WTC11 (cell line): Measurements from ENCODE around the gene VAC14. TPM values are rescaled to one million over a fixed set of nuclear protein-coding genes. Genes with fewer than 3 reads are reported as not detected.

Experiments used
- ATAC-seq: fragments of 200-7000 bp; cut with Tn5 transposase; 2 replicates; pipeline ENCODE4 v1.10.0; 2021; ENCODE audit warnings: mild to moderate bottlenecking, moderate library complexity
- CTCF ChIA-PET: fragments of 300-600 bp; sonication (Branson Sonifier 250); formaldehyde crosslinking; loops from one replicate; lab custom pipeline; 2021; ENCODE audit warnings: antibody characterized with exemption; lab: Charles Lee
- POLR2A ChIA-PET: fragments of 350-600 bp; sonication (Branson Sonifier 250); formaldehyde crosslinking; loops from one replicate; lab custom pipeline; 2021; ENCODE audit warnings: antibody characterized with exemption; lab: Charles Lee
- DNase-seq: peaks from one replicate; pipeline ENCODE4 v3.0.0; 2021; ENCODE audit warnings: low spot score
- H3K27ac Mint-ChIP-seq: 2 replicates; pipeline ENCODE4 v1.8.0; 2021; ENCODE audit warnings: mixed read lengths
- H3K27me3 Mint-ChIP-seq: 2 replicates; pipeline ENCODE4 v1.8.0; 2021; ENCODE audit warnings: low read depth, mild to moderate bottlenecking, moderate library complexity, mixed read lengths
- H3K36me3 Mint-ChIP-seq: 2 replicates; pipeline ENCODE4 v1.8.0; 2021; ENCODE audit warnings: mixed read lengths
- H3K4me1 Mint-ChIP-seq: 2 replicates; pipeline ENCODE4 v1.8.0; 2022; ENCODE audit warnings: mixed read lengths
- H3K4me3 Mint-ChIP-seq: 2 replicates; pipeline ENCODE4 v1.8.0; 2021; ENCODE audit warnings: mild to moderate bottlenecking, moderate library complexity, mixed read lengths
- H3K9me3 Mint-ChIP-seq: 2 replicates; pipeline ENCODE4 v1.8.0; 2021; ENCODE audit warnings: mixed read lengths
- ATF1 ChIP-seq: sonication (generic); formaldehyde crosslinking; IDR thresholded peaks from 2 replicates; pipeline ENCODE4 v1.8.1; 2023; ENCODE audit warnings: mild to moderate bottlenecking, moderate library complexity, missing genetic modification reagents
- E2F1 ChIP-seq: sonication (generic); formaldehyde crosslinking; IDR thresholded peaks from 2 replicates; pipeline ENCODE4 v1.8.0; 2022; ENCODE audit warnings: mild to moderate bottlenecking, missing genetic modification reagents
- E2F5 ChIP-seq: sonication (generic); formaldehyde crosslinking; IDR thresholded peaks from 2 replicates; pipeline ENCODE4 v1.8.1; 2022; ENCODE audit warnings: mild to moderate bottlenecking, moderate library complexity, missing genetic modification reagents
- EMX1 ChIP-seq: fragments of 250-450 bp; sonication (Bioruptor Pico); IDR thresholded peaks from 2 replicates; pipeline ENCODE4 v1.8.0; 2021; ENCODE audit warnings: mild to moderate bottlenecking
- FOXK1 ChIP-seq: sonication (generic); formaldehyde crosslinking; IDR thresholded peaks from 2 replicates; pipeline ENCODE4 v1.8.0; 2022; ENCODE audit warnings: mild to moderate bottlenecking, moderate library complexity, missing genetic modification reagents
- FOXP1 ChIP-seq: sonication (generic); formaldehyde crosslinking; IDR thresholded peaks from 2 replicates; pipeline ENCODE4 v1.8.0; 2022; ENCODE audit warnings: missing genetic modification reagents, mild to moderate bottlenecking, moderate library complexity, borderline replicate concordance
- IRF2 ChIP-seq: sonication (generic); formaldehyde crosslinking; IDR thresholded peaks from 2 replicates; pipeline ENCODE4 v1.8.0; 2022; ENCODE audit warnings: low read depth, missing genetic modification reagents, borderline replicate concordance
- KAT7 ChIP-seq: sonication (generic); formaldehyde crosslinking; IDR thresholded peaks from 2 replicates; pipeline ENCODE4 v1.8.1; 2023; ENCODE audit warnings: missing genetic modification reagents, mild to moderate bottlenecking, borderline replicate concordance
- MLX ChIP-seq: sonication (generic); formaldehyde crosslinking; IDR thresholded peaks from 2 replicates; pipeline ENCODE4 v1.8.1; 2023; ENCODE audit warnings: mild to moderate bottlenecking, missing genetic modification reagents, moderate library complexity
- MXD4 ChIP-seq: fragments of 250-450 bp; sonication (Bioruptor Pico); IDR thresholded peaks from 2 replicates; pipeline ENCODE4 v1.8.0; 2021; ENCODE audit warnings: mild to moderate bottlenecking, moderate library complexity, borderline replicate concordance
- OVOL2 ChIP-seq: fragments of 250-450 bp; sonication (Bioruptor Pico); IDR thresholded peaks from 2 replicates; pipeline ENCODE4 v1.9.0; 2021; ENCODE audit warnings: mild to moderate bottlenecking, borderline replicate concordance
- RORB ChIP-seq: fragments of 250-450 bp; sonication (Bioruptor Pico); IDR thresholded peaks from 2 replicates; pipeline ENCODE4 v1.9.0; 2021; ENCODE audit warnings: mild to moderate bottlenecking
- SOX15 ChIP-seq: fragments of 250-450 bp; sonication (Bioruptor Pico); IDR thresholded peaks from 2 replicates; pipeline ENCODE4 v1.9.0; 2021; ENCODE audit warnings: mild to moderate bottlenecking
- SP1 ChIP-seq: sonication (generic); formaldehyde crosslinking; conservative IDR thresholded peaks from 2 replicates; pipeline ENCODE4 v1.8.1; 2022; ENCODE audit warnings: missing genetic modification reagents
- TP53 ChIP-seq: sonication (generic); formaldehyde crosslinking; IDR thresholded peaks from 2 replicates; pipeline ENCODE4 v1.8.1; 2023; ENCODE audit warnings: mild to moderate bottlenecking, missing genetic modification reagents
- ZNF425 ChIP-seq: fragments of 250-450 bp; sonication (Bioruptor Pico); conservative IDR thresholded peaks from 2 replicates; pipeline ENCODE4 v1.9.0; 2021; ENCODE audit warnings: mild to moderate bottlenecking
- total RNA-seq: library from RNA; stranded (reverse); gene quantifications from 3 replicates; pipeline ENCODE4 v1.2.3, GENCODE V29; 2021
- TF ChIP-seq, protein P1 (sequence below): sonication (generic); formaldehyde crosslinking; IDR thresholded peaks from 2 replicates; pipeline ENCODE4 v1.8.1; 2023; ENCODE audit warnings: mild to moderate bottlenecking, missing genetic modification reagents
- TF ChIP-seq, protein P2 (sequence below): sonication (generic); formaldehyde crosslinking; IDR thresholded peaks from 2 replicates; pipeline ENCODE4 v1.8.0; 2022; ENCODE audit warnings: mild to moderate bottlenecking, missing genetic modification reagents
- TF ChIP-seq, protein P3 (sequence below): fragments of 250-450 bp; sonication (Bioruptor Pico); IDR thresholded peaks from 2 replicates; pipeline ENCODE4 v1.9.0; 2021; ENCODE audit warnings: mild to moderate bottlenecking

The VAC14 gene
- total RNA-seq, 1 experiment from 2014 or later: 60.1 TPM

- ATAC-seq (no peak), DNase-seq (no peak)
- ChIA-PET POLR2A (no interaction called here), CTCF (no interaction called here)
- peaks cover 15% of the 10 kb centered on the region for H3K36me3 Mint-ChIP-seq
- H3K27me3 Mint-ChIP-seq: no peaks in the 10 kb centered on the region
- H3K4me1 Mint-ChIP-seq: peaks cover 2% of the 10 kb centered on the region; the same call in 1 of the 2 replicates
- no peak overlapping the region for H3K4me3 Mint-ChIP-seq
- H3K9me3 Mint-ChIP-seq: no peaks in the 10 kb centered on the region
- H3K27ac Mint-ChIP-seq: no peak overlapping the region
- no peak for TF ChIP-seq MXD4
- no peak for TF ChIP-seq RORB (CRISPR knock-in tag)
- TF ChIP-seq FOXP1: no peak
- TF ChIP-seq MLX: no peak
- TF ChIP-seq ATF1: no peak
- TF ChIP-seq E2F1 (CRISPR knock-in tag): no peak
- TF ChIP-seq, protein P1, sequence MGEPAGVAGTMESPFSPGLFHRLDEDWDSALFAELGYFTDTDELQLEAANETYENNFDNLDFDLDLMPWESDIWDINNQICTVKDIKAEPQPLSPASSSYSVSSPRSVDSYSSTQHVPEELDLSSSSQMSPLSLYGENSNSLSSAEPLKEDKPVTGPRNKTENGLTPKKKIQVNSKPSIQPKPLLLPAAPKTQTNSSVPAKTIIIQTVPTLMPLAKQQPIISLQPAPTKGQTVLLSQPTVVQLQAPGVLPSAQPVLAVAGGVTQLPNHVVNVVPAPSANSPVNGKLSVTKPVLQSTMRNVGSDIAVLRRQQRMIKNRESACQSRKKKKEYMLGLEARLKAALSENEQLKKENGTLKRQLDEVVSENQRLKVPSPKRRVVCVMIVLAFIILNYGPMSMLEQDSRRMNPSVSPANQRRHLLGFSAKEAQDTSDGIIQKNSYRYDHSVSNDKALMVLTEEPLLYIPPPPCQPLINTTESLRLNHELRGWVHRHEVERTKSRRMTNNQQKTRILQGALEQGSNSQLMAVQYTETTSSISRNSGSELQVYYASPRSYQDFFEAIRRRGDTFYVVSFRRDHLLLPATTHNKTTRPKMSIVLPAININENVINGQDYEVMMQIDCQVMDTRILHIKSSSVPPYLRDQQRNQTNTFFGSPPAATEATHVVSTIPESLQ: no peak
- no peak for TF ChIP-seq OVOL2 (CRISPR knock-in tag)
- no peak for TF ChIP-seq ZNF425 (CRISPR knock-in tag)
- TF ChIP-seq IRF2 (CRISPR knock-in tag): no peak
- no peak for TF ChIP-seq EMX1 (CRISPR knock-in tag)
- no peak for TF ChIP-seq FOXK1 (CRISPR knock-in tag)
- TF ChIP-seq KAT7 (CRISPR knock-in tag): no peak
- no peak for TF ChIP-seq TP53 (CRISPR knock-in tag)
- no peak for TF ChIP-seq E2F5 (CRISPR knock-in tag)
- TF ChIP-seq SOX15: no peak
- TF ChIP-seq, protein P2, sequence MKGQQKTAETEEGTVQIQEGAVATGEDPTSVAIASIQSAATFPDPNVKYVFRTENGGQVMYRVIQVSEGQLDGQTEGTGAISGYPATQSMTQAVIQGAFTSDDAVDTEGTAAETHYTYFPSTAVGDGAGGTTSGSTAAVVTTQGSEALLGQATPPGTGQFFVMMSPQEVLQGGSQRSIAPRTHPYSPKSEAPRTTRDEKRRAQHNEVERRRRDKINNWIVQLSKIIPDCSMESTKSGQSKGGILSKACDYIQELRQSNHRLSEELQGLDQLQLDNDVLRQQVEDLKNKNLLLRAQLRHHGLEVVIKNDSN (CRISPR knock-in tag): no peak
- no peak for TF ChIP-seq SP1
- TF ChIP-seq, protein P3, sequence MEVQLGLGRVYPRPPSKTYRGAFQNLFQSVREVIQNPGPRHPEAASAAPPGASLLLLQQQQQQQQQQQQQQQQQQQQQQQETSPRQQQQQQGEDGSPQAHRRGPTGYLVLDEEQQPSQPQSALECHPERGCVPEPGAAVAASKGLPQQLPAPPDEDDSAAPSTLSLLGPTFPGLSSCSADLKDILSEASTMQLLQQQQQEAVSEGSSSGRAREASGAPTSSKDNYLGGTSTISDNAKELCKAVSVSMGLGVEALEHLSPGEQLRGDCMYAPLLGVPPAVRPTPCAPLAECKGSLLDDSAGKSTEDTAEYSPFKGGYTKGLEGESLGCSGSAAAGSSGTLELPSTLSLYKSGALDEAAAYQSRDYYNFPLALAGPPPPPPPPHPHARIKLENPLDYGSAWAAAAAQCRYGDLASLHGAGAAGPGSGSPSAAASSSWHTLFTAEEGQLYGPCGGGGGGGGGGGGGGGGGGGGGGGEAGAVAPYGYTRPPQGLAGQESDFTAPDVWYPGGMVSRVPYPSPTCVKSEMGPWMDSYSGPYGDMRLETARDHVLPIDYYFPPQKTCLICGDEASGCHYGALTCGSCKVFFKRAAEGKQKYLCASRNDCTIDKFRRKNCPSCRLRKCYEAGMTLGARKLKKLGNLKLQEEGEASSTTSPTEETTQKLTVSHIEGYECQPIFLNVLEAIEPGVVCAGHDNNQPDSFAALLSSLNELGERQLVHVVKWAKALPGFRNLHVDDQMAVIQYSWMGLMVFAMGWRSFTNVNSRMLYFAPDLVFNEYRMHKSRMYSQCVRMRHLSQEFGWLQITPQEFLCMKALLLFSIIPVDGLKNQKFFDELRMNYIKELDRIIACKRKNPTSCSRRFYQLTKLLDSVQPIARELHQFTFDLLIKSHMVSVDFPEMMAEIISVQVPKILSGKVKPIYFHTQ (CRISPR knock-in tag): no peak
These were observed 26.7 kb downstream of the VAC14 start for GRCh38 chr16:70774261-70774660.
